Psoas muscle (tissue), 8 donors: ENCODE data around the gene SRMS. TPM values are rescaled to one million over a fixed set of nuclear protein-coding genes. Genes with fewer than 3 reads are reported as not detected.
A peak's percentile ranks its signal among the peaks of the same experiment; 100 is the strongest.
"Not testable (repeated sequence)": the region's sequence is repeated elsewhere in the genome, so short reads cannot be mapped to it uniquely, and the experiment has no call there.

Experiments used
- ATAC-seq, 4 donors: fragments of 200-7000 bp; cut with Tn5 transposase; one replicate each; pipeline ENCODE4 v1.9.1; 2020; ENCODE audit warnings: moderate library complexity in 3 of 4, mild to moderate bottlenecking in 2 of 4
- DNase-seq, 2 donors: peaks; one replicate each; pipeline ENCODE4 v3.0.0-alpha.2; 2020
- H3K27ac ChIP-seq: fragments of 200-600 bp; one replicate; pipeline ENCODE4 v1.8.0; 2022
- H3K27me3 ChIP-seq, 3 donors: fragments of 200-600 bp in 1 of 3; one replicate each; pipeline versions ENCODE4 v1.6.1 to v1.8.0; 2013 to 2022; ENCODE audit warnings: low read length in 2 of 3, mild to moderate bottlenecking in 2 of 3, moderate library complexity in 1 of 3; ENCODE audit not compliant: insufficient read depth in 3 of 3
- H3K36me3 ChIP-seq, 2 donors: fragments of 200-600 bp in 1 of 2; one replicate each; pipeline versions ENCODE4 v1.6.1 to v1.8.0; 2013 to 2022; ENCODE audit warnings: low read depth in 1 of 2, mild to moderate bottlenecking in 1 of 2, moderate library complexity in 1 of 2; ENCODE audit not compliant: insufficient read depth in 1 of 2
- H3K4me1 ChIP-seq: fragments of 200-600 bp; one replicate; pipeline ENCODE4 v1.8.0; 2022
- H3K4me3 ChIP-seq: fragments of 200-600 bp; one replicate; pipeline ENCODE4 v1.8.0; 2022; ENCODE audit warnings: mild to moderate bottlenecking
- H3K9me3 ChIP-seq: fragments of 200-600 bp; one replicate; pipeline ENCODE4 v1.8.0; 2022
- CTCF ChIP-seq: fragments of 200-600 bp; IDR thresholded peaks from one replicate; pipeline ENCODE4 v1.8.0; 2022; ENCODE audit warnings: antibody characterized with exemption
- WGBS, 3 donors: extraction: QIAGEN DNeasy Blood & Tissue Kit; methylation state at CpG; one replicate each; pipeline versions ENCODE4 v1.1.6 to v1.1.7; 2013; 5-methylcytosine and 5-hydroxymethylcytosine counted together
- intact Hi-C, 2 donors: fragments of 100-400 bp; cut with DNase I; formaldehyde crosslinking; loops; one replicate each; pipeline versions ENCODE4 v1.11.0 to v1.14.2; 2022
- polyA plus RNA-seq, 3 donors: library from polyadenylated mRNA; stranded (reverse); fragments of 200-250 nt; gene quantifications; one replicate each; pipeline ENCODE4 v1.2.3, GENCODE V29; 2013
- total RNA-seq, 4 donors: library from RNA; stranded (reverse); fragmentation: NEBNext Ultra II Directional in 2 of 4; extraction: Animal tissue kit (Norgen Biotek cat#: 25700) in 2 of 4; gene quantifications; one replicate each; pipeline versions ENCODE4 v1.2.1 to v1.2.4, GENCODE V29; 2021 to 2023
- donor health status: healthy with polysubstance abuse.
- donor health status: DM: no; HTN: no; CAD: no; lungs with moderate emphysema.
- donor health status: Bipolar disorder and iron deficiency.
- donor health status: healthy.
- donor health status: DM: yes; HTN: yes; CAD: no.
- donor health status: DM: no; HTN: no; CAD: no.
- donor health status: DM: no; HTN: no; CAD: no.
- donor health status: DM: yes; HTN: yes; CAD: no.

The SRMS gene
- total and polyA plus RNA-seq, 7 donors: not detected

DNA sequence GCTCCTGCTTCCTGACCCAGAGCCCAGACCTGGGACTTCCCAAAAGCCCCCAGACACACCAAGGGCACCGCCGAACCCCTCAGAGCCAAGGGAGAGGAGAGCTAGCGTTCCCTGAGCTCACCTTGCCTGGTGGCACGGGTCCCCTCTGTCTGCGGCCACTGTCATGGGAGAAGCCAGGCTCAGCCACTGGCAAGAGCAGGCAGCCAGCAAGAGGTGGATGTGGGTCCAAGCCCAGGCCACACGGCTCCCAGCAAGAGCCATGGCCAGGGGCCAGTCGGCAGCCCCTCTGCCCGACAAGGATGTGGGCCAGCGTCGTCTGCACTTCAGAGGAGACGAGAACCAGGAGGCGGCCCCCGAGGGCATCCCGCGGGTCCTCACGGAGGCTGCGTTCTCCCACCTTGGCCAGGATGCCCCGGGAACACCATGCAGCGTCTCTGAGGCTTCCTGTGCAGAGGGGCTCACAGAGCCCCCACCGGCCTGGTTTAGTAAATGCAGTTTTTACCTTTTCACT is 29.1 kb downstream of the SRMS start:
- 80 to 86% (median 82%) methylated on average over 20 of the region's 20 CpGs for WGBS, 3 donors
- intact Hi-C loops: no loop called here
- ATAC-seq (no peak), DNase-seq (peak in 1 of 2 donors; percentile 51)
- no peaks in the 10 kb centered on the region for H3K27me3 ChIP-seq
- no peaks in the 10 kb centered on the region for H3K9me3 ChIP-seq
- no peak for TF ChIP-seq CTCF
- peaks cover 19% of the 10 kb centered on the region for H3K4me1 ChIP-seq
- H3K27ac ChIP-seq: no peak overlapping the region
- H3K36me3 ChIP-seq: peaks cover 0 to 24% of the 10 kb centered on the region in 2 donors
- H3K4me3 ChIP-seq: no peak overlapping the region

DNA sequence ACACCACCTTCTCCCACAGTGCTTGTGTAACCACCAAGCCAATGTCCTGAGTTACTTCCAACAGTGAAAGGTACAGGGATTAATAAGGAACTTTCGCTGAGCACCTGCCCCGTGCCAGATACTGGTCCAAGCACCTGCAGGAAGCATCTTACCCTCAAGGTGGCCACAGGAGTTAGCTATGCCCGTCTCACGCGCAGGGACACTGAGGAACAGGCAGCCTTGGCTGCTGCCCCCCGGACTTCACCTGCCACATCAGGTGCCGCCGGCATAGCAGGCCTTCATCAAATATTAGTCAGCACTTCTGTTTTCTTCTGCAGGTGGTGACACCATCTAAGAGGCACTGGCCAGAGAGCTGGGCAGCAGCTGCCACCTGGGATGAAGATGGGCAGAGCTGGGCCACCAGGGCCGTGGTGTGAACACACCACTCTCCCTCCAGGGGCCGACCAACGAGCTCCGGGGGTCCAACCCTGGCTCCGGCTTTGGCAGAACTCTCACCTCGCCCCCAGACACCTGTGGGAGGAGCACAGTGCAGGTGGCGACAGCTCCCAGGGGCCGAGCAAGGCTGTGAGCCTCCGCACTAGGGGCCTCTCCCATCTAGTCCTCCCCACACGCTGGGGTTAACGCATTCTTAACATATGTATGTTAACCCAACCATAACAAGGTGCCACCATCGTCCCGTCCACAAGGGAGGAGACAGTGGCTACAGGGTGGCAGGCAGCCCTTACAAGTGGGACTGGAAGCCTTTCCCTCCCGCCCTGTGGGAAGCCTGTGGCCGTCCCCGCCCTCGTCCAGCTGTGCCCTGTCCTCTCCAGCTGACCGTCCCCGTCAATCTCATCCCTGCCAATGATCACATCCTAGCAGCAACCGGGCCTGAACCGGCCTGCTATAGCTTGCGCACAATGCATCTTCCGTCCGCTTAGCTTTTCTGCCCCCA is 29.9 kb downstream of the SRMS start:
- 82 to 86% (median 85%) methylated on average over 30 to 32 of the region's 32 CpGs for WGBS, 3 donors
- Histone ChIP-seq H3K36me3 (peaks cover 0 to 19% of the 10 kb centered on the region in 2 donors), H3K27me3 (no peaks in the 10 kb centered on the region), H3K9me3 (no peaks in the 10 kb centered on the region), H3K4me1 (peaks cover 18% of the 10 kb centered on the region), H3K4me3 (no peak overlapping the region), H3K27ac (no peak overlapping the region)
- no peak for TF ChIP-seq CTCF
- ATAC-seq (no peak), DNase-seq (peak in 1 of 2 donors; percentile 40)
- intact Hi-C loops: no loop called here

- peak in 1 of 2 donors; percentile 26 for DNase-seq
- H3K36me3 ChIP-seq: peaks cover 0 to 14% of the 10 kb centered on the region in 2 donors
- WGBS, 3 donors: 73 to 79% (median 75%) methylated on average over 9 to 10 of the region's 10 CpGs
- H3K4me3 ChIP-seq, H3K27ac ChIP-seq, intact Hi-C loops, H3K27me3 ChIP-seq, ATAC-seq, H3K9me3 ChIP-seq: not testable (repeated sequence)
- H3K4me1 ChIP-seq: peaks cover 12% of the 10 kb centered on the region
Observed at GRCh38 chr20:63514520-63514919, 33.0 kb downstream of the SRMS start.

GRCh38 chr20:63513207-63513606 is 34.3 kb downstream of the SRMS start:
- WGBS, 3 donors: 84 to 88% (median 88%) methylated on average over 3 of the region's 3 CpGs
- no peaks in the 10 kb centered on the region for H3K9me3 ChIP-seq
- no peak for DNase-seq
- no peaks in the 10 kb centered on the region for H3K27me3 ChIP-seq
- peaks cover 13% of the 10 kb centered on the region for H3K4me1 ChIP-seq
- no peak overlapping the region for H3K27ac ChIP-seq
- peaks cover 0 to 14% of the 10 kb centered on the region in 2 donors for H3K36me3 ChIP-seq
- no peak for TF ChIP-seq CTCF
- ATAC-seq: no peak
- no peak overlapping the region for H3K4me3 ChIP-seq
- intact Hi-C loops: no loop called here

GRCh38 chr20:63509088-63509564 is 38.4 kb downstream of the SRMS start:
- no peak for TF ChIP-seq CTCF
- Histone ChIP-seq H3K4me1 (peaks cover 13% of the 10 kb centered on the region), H3K36me3 (no peaks in the 10 kb centered on the region), H3K27ac (peak overlapping the region; percentile 81), H3K4me3 (no peak overlapping the region), H3K27me3 (no peaks in the 10 kb centered on the region), H3K9me3 (peaks cover 12% of the 10 kb centered on the region)
- ATAC-seq (peak; percentile 92 to 95 (median 94)), DNase-seq (peak in 1 of 2 donors; percentile 57)
- WGBS, 3 donors: 34 to 66% (median 35%) methylated on average over 9 of the region's 9 CpGs
- intact Hi-C loops: no loop called here
